HG03558 (cell line): ENCODE results near the gene HMCN1.

Experiments used
- ATAC-seq: cut with Tn5 transposase; IDR thresholded peaks from one replicate; pipeline ENCODE4 v1.9.1; 2021; ENCODE audit warnings: moderate number of reproducible peaks; ENCODE audit not compliant: unreplicated experiment; ENCODE audit errors: extremely low read depth

Gene HMCN1

DNA sequence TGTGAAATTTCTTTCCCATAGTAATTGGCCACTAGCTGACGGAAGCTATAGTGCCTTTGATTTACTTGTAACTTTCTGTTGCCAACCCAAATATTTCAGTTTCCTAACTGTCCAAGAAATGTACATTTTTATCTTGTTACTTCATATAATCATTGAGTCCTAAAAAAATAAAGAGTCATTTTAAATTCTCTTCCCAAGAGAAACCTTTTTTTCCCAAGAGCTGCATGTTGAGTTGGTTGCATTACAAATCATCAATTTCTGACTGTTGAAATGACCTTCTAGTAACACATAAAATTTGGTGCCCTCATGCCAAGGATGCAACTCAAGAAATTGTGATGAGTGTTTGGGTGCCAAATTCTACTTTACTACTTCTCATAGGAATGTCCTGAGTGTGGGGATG, 61.0 kb downstream of the HMCN1 start:
- no peak for ATAC-seq

GRCh38 chr1:185798505-185798904, 64.3 kb downstream of the HMCN1 start:
- no peak for ATAC-seq

- no peak for ATAC-seq
These were observed 69.0 kb downstream of the HMCN1 start for GRCh38 chr1:185803241-185803640.

DNA sequence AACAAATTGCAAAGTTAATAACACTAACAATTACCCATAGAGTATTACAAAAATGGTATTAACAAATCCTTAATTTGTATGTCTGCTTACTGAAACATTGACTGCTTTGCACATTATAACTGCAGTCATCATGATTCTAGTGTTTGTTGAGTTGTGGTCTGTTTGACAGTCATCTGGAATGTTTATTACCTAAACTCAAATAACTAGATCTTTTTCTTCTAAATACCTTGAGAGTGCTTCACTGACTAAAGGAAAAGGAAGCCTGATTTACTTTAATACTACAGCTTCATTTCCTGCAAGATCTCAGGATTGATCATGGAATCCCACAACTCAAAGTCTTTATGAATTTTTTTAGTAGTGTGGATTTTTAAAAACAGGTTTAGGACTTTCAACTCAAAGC, 70.0 kb downstream of the HMCN1 start:
- ATAC-seq = no peak

DNA sequence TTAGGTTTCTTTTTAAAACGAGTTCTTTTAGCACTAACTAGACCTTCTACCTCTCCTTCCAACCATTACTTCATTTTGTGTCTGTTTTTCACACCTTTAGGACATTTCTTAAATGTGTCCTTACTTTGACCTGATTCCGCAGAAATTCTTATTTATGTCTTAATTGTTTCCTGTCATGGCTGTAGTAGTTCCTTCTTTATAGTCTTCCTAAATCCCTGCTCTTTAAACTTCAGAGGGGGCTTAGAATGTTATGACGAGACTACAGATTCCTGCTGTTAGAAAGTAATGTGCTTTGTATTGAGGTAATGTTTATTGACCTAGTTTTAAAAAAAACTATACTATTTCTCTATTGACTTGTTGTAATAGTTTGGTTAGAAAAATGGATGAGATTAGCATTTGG, 70.4 kb downstream of the HMCN1 start:
- no peak for ATAC-seq

DNA sequence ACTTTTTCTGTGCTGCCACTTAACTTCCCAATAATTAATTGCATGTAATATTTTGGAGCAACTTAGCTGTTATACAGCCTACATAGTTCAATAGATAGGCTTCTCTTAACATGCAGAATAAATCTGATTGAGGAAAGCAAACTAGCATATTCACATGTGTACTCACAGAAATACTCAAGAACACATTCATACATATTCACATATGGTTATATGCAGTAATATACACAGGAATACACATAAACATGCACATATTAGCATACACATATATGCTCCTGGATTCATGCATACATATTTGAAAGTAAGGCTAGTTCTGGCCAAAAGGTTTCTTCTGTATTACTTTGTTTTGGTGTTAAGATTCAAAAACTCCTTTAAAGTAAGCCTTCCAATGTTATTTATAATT, 73.1 kb downstream of the HMCN1 start:
- no peak for ATAC-seq

- no peak for ATAC-seq
These were observed 74.4 kb downstream of the HMCN1 start for GRCh38 chr1:185808631-185809030.

DNA sequence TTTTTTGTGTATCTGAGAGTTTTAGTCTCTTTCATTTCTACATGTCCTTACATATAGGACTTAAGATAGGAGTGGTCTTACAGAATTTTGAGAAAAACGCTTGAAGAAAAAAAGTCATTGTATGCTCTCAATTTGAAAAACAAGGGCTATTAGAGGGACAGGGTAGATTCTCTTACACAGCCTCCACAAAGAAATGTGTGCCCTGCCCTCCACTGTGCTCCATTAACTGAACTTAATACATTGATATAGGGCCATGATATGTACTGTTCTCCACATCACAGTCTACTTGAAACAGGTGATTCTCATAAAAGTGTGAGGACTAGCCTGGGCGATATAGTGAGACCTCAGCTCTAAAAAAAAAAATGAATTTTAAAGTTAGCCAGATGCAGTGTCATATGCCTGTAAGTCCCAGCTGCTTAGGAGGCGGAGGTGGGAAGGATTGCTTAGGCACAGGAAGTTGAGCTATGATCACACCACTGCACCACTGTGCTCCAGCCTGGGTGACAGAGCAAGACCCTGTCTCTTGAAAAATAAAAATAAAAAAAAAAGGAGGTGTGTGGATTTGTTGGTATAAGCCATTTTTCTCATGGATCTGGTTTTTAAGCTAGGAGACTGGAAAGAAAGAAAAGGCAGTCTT, 77.0 kb downstream of the HMCN1 start:
- ATAC-seq = no peak

DNA sequence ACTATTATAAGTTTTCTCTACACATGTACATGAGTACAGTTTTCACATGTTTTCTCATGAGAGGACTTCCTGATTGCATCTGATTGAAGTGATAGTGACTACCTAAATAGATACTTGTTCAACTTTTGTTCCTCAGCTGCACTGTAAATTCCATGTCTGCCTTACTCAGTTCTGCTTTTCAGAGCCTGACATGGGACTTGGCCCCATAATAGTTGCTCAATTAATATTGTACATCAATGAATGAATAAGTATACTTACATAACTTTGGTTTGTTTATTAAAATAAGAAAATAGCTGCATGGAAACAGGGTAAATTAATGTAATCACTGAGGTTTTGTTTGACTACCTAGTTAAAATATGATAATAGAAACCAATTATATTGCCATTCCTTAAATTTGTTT, 78.7 kb downstream of the HMCN1 start:
- no peak for ATAC-seq

GRCh38 chr1:185813401-185813979, 79.3 kb downstream of the HMCN1 start:
- peak; percentile 52 for ATAC-seq

DNA sequence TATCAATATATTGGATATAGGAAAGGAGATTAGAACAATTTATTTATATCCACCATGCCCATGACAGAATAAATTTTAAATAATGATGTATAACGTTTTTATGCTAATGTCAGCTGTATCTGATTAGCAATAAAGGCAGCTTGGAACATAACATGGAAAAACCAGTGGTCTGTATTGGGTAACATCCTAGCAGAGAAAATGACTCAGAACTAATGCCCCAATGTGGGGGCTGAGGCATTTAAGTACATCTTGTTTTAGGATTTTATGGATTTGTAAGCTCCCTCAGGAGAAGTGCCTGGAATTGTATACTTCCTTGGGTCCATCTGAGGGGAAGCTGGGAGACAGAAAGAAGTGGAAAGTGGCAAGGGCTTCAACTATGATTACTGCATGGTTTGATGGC, 82.3 kb downstream of the HMCN1 start:
- no peak for ATAC-seq

GRCh38 chr1:185819798-185820197, 85.6 kb downstream of the HMCN1 start:
- ATAC-seq = no peak

GRCh38 chr1:185821612-185822385, 87.6 kb downstream of the HMCN1 start:
- ATAC-seq = no peak

- ATAC-seq = no peak
These were observed 89.3 kb downstream of the HMCN1 start for GRCh38 chr1:185823467-185823866.

GRCh38 chr1:185824106-185824505, 89.9 kb downstream of the HMCN1 start:
- ATAC-seq = no peak

- ATAC-seq = no peak
These were observed 91.4 kb downstream of the HMCN1 start for GRCh38 chr1:185825556-185825955.

GRCh38 chr1:185834371-185834905, 100.2 kb downstream of the HMCN1 start:
- no peak for ATAC-seq

DNA sequence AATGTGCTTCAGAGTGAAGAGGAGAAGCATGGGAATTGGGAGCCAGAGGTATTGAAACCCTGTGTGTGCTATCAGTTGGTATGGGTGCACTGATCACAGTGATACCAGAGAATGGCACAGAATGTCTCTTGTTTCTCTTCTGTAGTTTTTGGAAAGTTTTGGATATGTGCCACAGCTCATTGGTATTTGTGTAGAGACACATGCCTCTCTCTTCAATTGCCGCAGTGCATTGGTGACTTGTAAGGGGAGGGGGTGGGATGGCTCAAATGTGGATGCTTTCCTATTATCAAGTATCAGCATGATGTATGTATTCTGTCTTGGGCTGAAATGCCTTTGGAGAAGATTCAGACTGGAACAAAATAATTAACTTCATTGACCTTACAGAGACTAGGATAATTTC, 101.0 kb downstream of the HMCN1 start:
- ATAC-seq = no peak

- no peak for ATAC-seq
These were observed 103.5 kb downstream of the HMCN1 start for GRCh38 chr1:185837711-185838110.

- ATAC-seq = no peak
These were observed 103.9 kb downstream of the HMCN1 start for GRCh38 chr1:185838111-185838510.

DNA sequence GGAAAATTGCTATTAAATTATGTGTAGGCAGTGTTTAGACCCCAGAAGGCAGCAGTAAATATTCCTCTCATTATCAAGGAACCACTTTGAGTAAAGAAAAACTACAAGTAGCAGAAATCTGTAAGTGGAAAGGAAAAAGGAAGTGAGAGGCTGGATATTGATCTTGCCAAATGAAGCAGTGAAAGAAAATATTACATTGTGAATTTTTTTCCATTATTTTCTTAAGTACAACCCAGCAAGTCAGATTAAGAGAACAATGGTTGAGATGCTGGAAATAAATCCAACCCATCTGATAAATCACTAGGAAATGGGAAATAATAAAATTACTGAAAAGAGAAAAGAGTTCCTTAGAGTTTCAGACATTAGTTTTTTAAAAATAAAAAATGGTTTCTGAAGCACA, 106.7 kb downstream of the HMCN1 start:
- no peak for ATAC-seq
